ENCODE data around the gene STXBP3.

Gene STXBP3

GRCh38 chr1:108734171-108734865, 12.2 kb upstream of the STXBP3 start:
- H3K4me1 ChIP-seq (ENCODE audit: control insufficient read depth, insufficient read depth, low read length, poor library complexity, severe bottlenecking), result no peaks in the 10 kb centered on the region
- H3K27ac ChIP-seq (ENCODE audit: low read depth, low read length, severe bottlenecking), result no peak overlapping the region
- H3K4me3 ChIP-seq (ENCODE audit: extremely low read depth, insufficient read depth, low read length, poor library complexity, severe bottlenecking), result no peak overlapping the region
- H3K9me3 ChIP-seq (ENCODE audit: control insufficient read depth, low read length), result no peaks in the 10 kb centered on the region
- H3K36me3 ChIP-seq (ENCODE audit: control insufficient read depth, insufficient read depth, low read length), result no peaks in the 10 kb centered on the region
- 88% methylated on average over 1 of the region's 1 CpG; no CpG with 5 or more reads in 1 of the 2 experiments for WGBS, 2 experiments (ENCODE audit: insufficient coverage in 2 of 2)

- 93 to 97% methylated on average over 4 of the region's 6 CpGs for WGBS, 2 experiments (ENCODE audit: insufficient coverage in 2 of 2)
- Histone ChIP-seq H3K4me3 (ENCODE audit: extremely low read depth, insufficient read depth, low read length, poor library complexity, severe bottlenecking) (no peak overlapping the region), H3K9me3 (ENCODE audit: control insufficient read depth, low read length) (no peaks in the 10 kb centered on the region), H3K27ac (ENCODE audit: low read depth, low read length, severe bottlenecking) (no peak overlapping the region), H3K36me3 (ENCODE audit: control insufficient read depth, insufficient read depth, low read length) (no peaks in the 10 kb centered on the region), H3K4me1 (ENCODE audit: control insufficient read depth, insufficient read depth, low read length, poor library complexity, severe bottlenecking) (no peaks in the 10 kb centered on the region)
Observed at GRCh38 chr1:108742253-108742652, 4.2 kb upstream of the STXBP3 start.

- Histone ChIP-seq H3K27ac (ENCODE audit: low read depth, low read length, severe bottlenecking) (peak overlapping the region; percentile 3), H3K36me3 (ENCODE audit: control insufficient read depth, insufficient read depth, low read length) (peaks cover 14% of the 10 kb centered on the region), H3K4me1 (ENCODE audit: control insufficient read depth, insufficient read depth, low read length, poor library complexity, severe bottlenecking) (no peaks in the 10 kb centered on the region), H3K9me3 (ENCODE audit: control insufficient read depth, low read length) (no peaks in the 10 kb centered on the region), H3K4me3 (ENCODE audit: extremely low read depth, insufficient read depth, low read length, poor library complexity, severe bottlenecking) (no peak overlapping the region)
- WGBS, 2 experiments (ENCODE audit: insufficient coverage in 2 of 2), result 59 to 61% methylated on average over 3 of the region's 3 CpGs
Observed at GRCh38 chr1:108745980-108746381, 493 bp upstream of the STXBP3 start.

- H3K27ac ChIP-seq (ENCODE audit: low read depth, low read length, severe bottlenecking), result peak overlapping the region; percentile 94
- WGBS, 2 experiments (ENCODE audit: insufficient coverage in 2 of 2), result 0% methylated on average over 10 to 12 of the region's 15 CpGs
- H3K36me3 ChIP-seq (ENCODE audit: control insufficient read depth, insufficient read depth, low read length), result peaks cover 15% of the 10 kb centered on the region
- no peaks in the 10 kb centered on the region for H3K4me1 ChIP-seq (ENCODE audit: control insufficient read depth, insufficient read depth, low read length, poor library complexity, severe bottlenecking)
- H3K4me3 ChIP-seq (ENCODE audit: extremely low read depth, insufficient read depth, low read length, poor library complexity, severe bottlenecking), result peak overlapping the region; percentile 98
- H3K9me3 ChIP-seq (ENCODE audit: control insufficient read depth, low read length), result no peaks in the 10 kb centered on the region
Observed at GRCh38 chr1:108747171-108747850, 837 bp downstream of the STXBP3 start.

GRCh38 chr1:108747898-108748297, 1.4 kb downstream of the STXBP3 start:
- no peak overlapping the region for H3K4me3 ChIP-seq (ENCODE audit: extremely low read depth, insufficient read depth, low read length, poor library complexity, severe bottlenecking)
- no peak overlapping the region for H3K27ac ChIP-seq (ENCODE audit: low read depth, low read length, severe bottlenecking)
- H3K36me3 ChIP-seq (ENCODE audit: control insufficient read depth, insufficient read depth, low read length), result peaks cover 15% of the 10 kb centered on the region
- no peaks in the 10 kb centered on the region for H3K4me1 ChIP-seq (ENCODE audit: control insufficient read depth, insufficient read depth, low read length, poor library complexity, severe bottlenecking)
- H3K9me3 ChIP-seq (ENCODE audit: control insufficient read depth, low read length), result no peaks in the 10 kb centered on the region
- 100% methylated on average over 1 of the region's 3 CpGs; no CpG with 5 or more reads in 1 of the 2 experiments for WGBS, 2 experiments (ENCODE audit: insufficient coverage in 2 of 2)

GRCh38 chr1:108749081-108749480, 2.6 kb downstream of the STXBP3 start:
- Histone ChIP-seq H3K36me3 (ENCODE audit: control insufficient read depth, insufficient read depth, low read length) (peaks cover 18% of the 10 kb centered on the region), H3K27ac (ENCODE audit: low read depth, low read length, severe bottlenecking) (no peak overlapping the region), H3K4me1 (ENCODE audit: control insufficient read depth, insufficient read depth, low read length, poor library complexity, severe bottlenecking) (no peaks in the 10 kb centered on the region), H3K4me3 (ENCODE audit: extremely low read depth, insufficient read depth, low read length, poor library complexity, severe bottlenecking) (no peak overlapping the region), H3K9me3 (ENCODE audit: control insufficient read depth, low read length) (no peaks in the 10 kb centered on the region)
- WGBS, 2 experiments (ENCODE audit: insufficient coverage in 2 of 2), result 92 to 97% methylated on average over 3 of the region's 4 CpGs

GRCh38 chr1:108750476-108751181, 4.2 kb downstream of the STXBP3 start:
- H3K27ac ChIP-seq (ENCODE audit: low read depth, low read length, severe bottlenecking), result no peak overlapping the region
- WGBS, 2 experiments (ENCODE audit: insufficient coverage in 2 of 2), result no CpG with 5 or more reads among the region's 1 CpG
- H3K9me3 ChIP-seq (ENCODE audit: control insufficient read depth, low read length), result no peaks in the 10 kb centered on the region
- H3K4me3 ChIP-seq (ENCODE audit: extremely low read depth, insufficient read depth, low read length, poor library complexity, severe bottlenecking), result no peak overlapping the region
- no peaks in the 10 kb centered on the region for H3K4me1 ChIP-seq (ENCODE audit: control insufficient read depth, insufficient read depth, low read length, poor library complexity, severe bottlenecking)
- peaks cover 30% of the 10 kb centered on the region for H3K36me3 ChIP-seq (ENCODE audit: control insufficient read depth, insufficient read depth, low read length)

GRCh38 chr1:108753363-108753762, 6.9 kb downstream of the STXBP3 start:
- Histone ChIP-seq H3K9me3 (ENCODE audit: control insufficient read depth, low read length) (no peaks in the 10 kb centered on the region), H3K27ac (ENCODE audit: low read depth, low read length, severe bottlenecking) (no peak overlapping the region), H3K4me3 (ENCODE audit: extremely low read depth, insufficient read depth, low read length, poor library complexity, severe bottlenecking) (no peak overlapping the region), H3K36me3 (ENCODE audit: control insufficient read depth, insufficient read depth, low read length) (peaks cover 33% of the 10 kb centered on the region), H3K4me1 (ENCODE audit: control insufficient read depth, insufficient read depth, low read length, poor library complexity, severe bottlenecking) (no peaks in the 10 kb centered on the region)
- WGBS, 2 experiments (ENCODE audit: insufficient coverage in 2 of 2), result no CpG with 5 or more reads among the region's 3 CpGs

- no peaks in the 10 kb centered on the region for H3K4me1 ChIP-seq (ENCODE audit: control insufficient read depth, insufficient read depth, low read length, poor library complexity, severe bottlenecking)
- no peak overlapping the region for H3K4me3 ChIP-seq (ENCODE audit: extremely low read depth, insufficient read depth, low read length, poor library complexity, severe bottlenecking)
- no peaks in the 10 kb centered on the region for H3K9me3 ChIP-seq (ENCODE audit: control insufficient read depth, low read length)
- peaks cover 44% of the 10 kb centered on the region for H3K36me3 ChIP-seq (ENCODE audit: control insufficient read depth, insufficient read depth, low read length)
- H3K27ac ChIP-seq (ENCODE audit: low read depth, low read length, severe bottlenecking), result no peak overlapping the region
Observed at GRCh38 chr1:108758796-108759195, 12.3 kb downstream of the STXBP3 start.

- H3K36me3 ChIP-seq (ENCODE audit: control insufficient read depth, insufficient read depth, low read length), result peaks cover 42% of the 10 kb centered on the region
- H3K4me1 ChIP-seq (ENCODE audit: control insufficient read depth, insufficient read depth, low read length, poor library complexity, severe bottlenecking), result no peaks in the 10 kb centered on the region
- H3K9me3 ChIP-seq (ENCODE audit: control insufficient read depth, low read length), result no peaks in the 10 kb centered on the region
- no peak overlapping the region for H3K27ac ChIP-seq (ENCODE audit: low read depth, low read length, severe bottlenecking)
- WGBS, 2 experiments (ENCODE audit: insufficient coverage in 2 of 2), result no CpG with 5 or more reads among the region's 1 CpG
- H3K4me3 ChIP-seq (ENCODE audit: extremely low read depth, insufficient read depth, low read length, poor library complexity, severe bottlenecking), result no peak overlapping the region
Observed at GRCh38 chr1:108767115-108767514, 20.6 kb downstream of the STXBP3 start.
